Neural crest cell (in vitro differentiated cells): ENCODE results near the gene BRIP1. TPM values are rescaled to one million over a fixed set of nuclear protein-coding genes. Genes with fewer than 3 reads are reported as not detected.

Experiments used
- DNase-seq: peaks from one replicate; pipeline ENCODE4 v3.0.0; 2021; ENCODE audit warnings: low read depth, mixed read lengths, low spot score
- H3K27ac Mint-ChIP-seq: one replicate; pipeline ENCODE4 v1.8.0; 2021; ENCODE audit warnings: mild to moderate bottlenecking, mixed read lengths; ENCODE audit not compliant: unreplicated experiment
- H3K27me3 Mint-ChIP-seq: 2 replicates; pipeline ENCODE4 v1.8.0; 2021; ENCODE audit warnings: low read depth, mild to moderate bottlenecking, mixed read lengths
- H3K36me3 Mint-ChIP-seq: 2 replicates; pipeline ENCODE4 v1.8.0; 2021; ENCODE audit warnings: low read depth, mild to moderate bottlenecking, mixed read lengths
- H3K4me1 Mint-ChIP-seq: 2 replicates; pipeline ENCODE4 v1.8.0; 2021; ENCODE audit warnings: mixed read lengths
- H3K4me3 Mint-ChIP-seq: one replicate; pipeline ENCODE4 v1.8.0; 2021; ENCODE audit warnings: mild to moderate bottlenecking, mixed read lengths
- H3K9me3 Mint-ChIP-seq: 2 replicates; pipeline ENCODE4 v1.8.0; 2021; ENCODE audit warnings: mixed read lengths
- total RNA-seq: library from RNA; stranded (reverse); gene quantifications from 2 replicates; pipeline ENCODE4 v1.2.1, GENCODE V29; 2021
- TF ChIP-seq, protein P1 (sequence below): fragments of 200-600 bp; sonication (generic); conservative IDR thresholded peaks from 2 replicates; pipeline ENCODE4 v1.5.0; 2021; ENCODE audit warnings: antibody characterized with exemption, mild to moderate bottlenecking

BRIP1 gene
- total RNA-seq, 1 donor from 2014 or later: 31.4 TPM

- H3K27me3 Mint-ChIP-seq: no peaks in the 10 kb centered on the region
- no peaks in the 10 kb centered on the region for H3K4me1 Mint-ChIP-seq
- H3K27ac Mint-ChIP-seq: no peak overlapping the region
- no peaks in the 10 kb centered on the region for H3K9me3 Mint-ChIP-seq
- DNase-seq: no peak
- peaks cover 16% of the 10 kb centered on the region for H3K36me3 Mint-ChIP-seq
- H3K4me3 Mint-ChIP-seq: no peak overlapping the region
- TF ChIP-seq, protein P1, sequence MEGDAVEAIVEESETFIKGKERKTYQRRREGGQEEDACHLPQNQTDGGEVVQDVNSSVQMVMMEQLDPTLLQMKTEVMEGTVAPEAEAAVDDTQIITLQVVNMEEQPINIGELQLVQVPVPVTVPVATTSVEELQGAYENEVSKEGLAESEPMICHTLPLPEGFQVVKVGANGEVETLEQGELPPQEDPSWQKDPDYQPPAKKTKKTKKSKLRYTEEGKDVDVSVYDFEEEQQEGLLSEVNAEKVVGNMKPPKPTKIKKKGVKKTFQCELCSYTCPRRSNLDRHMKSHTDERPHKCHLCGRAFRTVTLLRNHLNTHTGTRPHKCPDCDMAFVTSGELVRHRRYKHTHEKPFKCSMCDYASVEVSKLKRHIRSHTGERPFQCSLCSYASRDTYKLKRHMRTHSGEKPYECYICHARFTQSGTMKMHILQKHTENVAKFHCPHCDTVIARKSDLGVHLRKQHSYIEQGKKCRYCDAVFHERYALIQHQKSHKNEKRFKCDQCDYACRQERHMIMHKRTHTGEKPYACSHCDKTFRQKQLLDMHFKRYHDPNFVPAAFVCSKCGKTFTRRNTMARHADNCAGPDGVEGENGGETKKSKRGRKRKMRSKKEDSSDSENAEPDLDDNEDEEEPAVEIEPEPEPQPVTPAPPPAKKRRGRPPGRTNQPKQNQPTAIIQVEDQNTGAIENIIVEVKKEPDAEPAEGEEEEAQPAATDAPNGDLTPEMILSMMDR: no peak
Measured at GRCh38 chr17:61786088-61786487, 77.2 kb downstream of the BRIP1 start.

DNA sequence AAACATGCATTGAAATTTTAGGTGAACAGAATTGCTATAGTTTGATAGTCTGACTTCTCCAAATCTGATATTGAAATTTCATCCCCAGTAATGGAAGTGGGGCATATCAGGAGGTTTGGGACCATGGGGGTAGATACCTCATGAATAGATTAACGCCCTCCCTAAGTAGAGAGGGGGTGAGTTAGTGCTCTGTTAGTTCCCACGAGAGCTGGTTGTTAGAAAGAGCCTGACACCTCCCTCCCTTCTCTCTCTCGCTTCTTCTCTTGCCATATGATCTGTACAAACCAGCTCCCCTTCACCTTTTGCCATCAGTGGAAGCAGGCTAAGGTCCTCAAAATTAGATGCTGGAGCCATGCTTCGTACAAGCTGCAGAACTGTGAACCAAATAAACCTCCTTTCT lies 78.8 kb downstream of the BRIP1 start:
- no peaks in the 10 kb centered on the region for H3K27me3 Mint-ChIP-seq
- H3K27ac Mint-ChIP-seq: no peak overlapping the region
- H3K4me1 Mint-ChIP-seq: no peaks in the 10 kb centered on the region
- H3K9me3 Mint-ChIP-seq: no peaks in the 10 kb centered on the region
- DNase-seq: no peak
- TF ChIP-seq, protein P1: no peak
- H3K4me3 Mint-ChIP-seq: no peak overlapping the region
- peaks cover 13% of the 10 kb centered on the region for H3K36me3 Mint-ChIP-seq

DNA sequence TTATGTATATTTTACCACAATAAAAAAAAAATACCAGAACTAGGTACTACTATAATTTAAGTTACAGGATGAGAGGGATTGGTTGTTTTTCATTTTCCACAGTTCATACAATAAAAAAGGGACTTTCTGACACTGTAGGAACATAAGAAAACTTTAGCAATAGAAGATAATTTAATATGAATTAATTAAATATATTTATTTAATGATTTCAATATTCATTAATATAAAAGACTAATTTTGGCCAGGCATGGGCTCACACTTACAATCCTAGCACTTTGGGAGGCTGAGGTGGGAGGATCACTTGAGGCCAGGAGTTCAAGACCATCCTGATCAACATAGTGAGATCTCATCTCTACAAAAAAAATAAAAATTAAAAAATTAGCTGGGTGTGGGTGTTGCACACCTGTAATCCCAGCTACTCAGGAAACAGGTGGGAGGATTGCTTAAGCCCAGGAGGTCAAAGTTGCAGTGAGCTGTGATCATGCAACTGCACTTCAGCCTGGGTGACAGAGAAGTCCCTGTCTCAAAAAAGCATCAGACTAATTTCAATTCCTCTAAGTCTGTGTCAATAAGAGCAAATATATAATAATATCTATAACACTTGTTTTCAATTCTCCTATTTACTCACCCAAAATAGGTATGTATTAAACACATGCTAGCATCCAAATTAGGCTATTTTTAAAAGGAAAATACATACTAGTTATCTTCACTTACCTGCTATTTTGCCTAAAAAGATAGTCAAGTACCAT lies 79.6 kb downstream of the BRIP1 start:
- no peak overlapping the region for H3K4me3 Mint-ChIP-seq
- TF ChIP-seq, protein P1: no peak
- DNase-seq: no peak
- H3K4me1 Mint-ChIP-seq: no peaks in the 10 kb centered on the region
- H3K27me3 Mint-ChIP-seq: no peaks in the 10 kb centered on the region
- H3K9me3 Mint-ChIP-seq: no peaks in the 10 kb centered on the region
- H3K36me3 Mint-ChIP-seq: peaks cover 13% of the 10 kb centered on the region
- H3K27ac Mint-ChIP-seq: no peak overlapping the region

DNA sequence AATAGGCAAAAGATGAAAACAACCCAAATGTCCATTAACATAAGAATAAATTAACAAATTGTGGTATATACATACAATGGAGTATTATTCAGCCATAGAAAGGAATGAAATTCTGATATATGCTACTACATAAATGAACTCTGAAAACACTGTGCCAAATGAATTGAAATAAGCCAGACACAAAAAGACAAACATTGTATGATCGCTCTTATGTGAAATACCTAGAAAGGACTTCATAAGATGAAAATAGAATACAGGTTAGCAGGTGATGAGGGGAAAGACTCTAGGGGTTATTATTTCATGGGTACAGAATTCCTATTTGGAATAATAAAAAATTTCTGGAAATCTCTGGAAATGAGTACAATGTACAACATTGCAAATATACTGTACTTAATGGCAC lies 80.2 kb downstream of the BRIP1 start:
- Mint-ChIP-seq H3K4me3 (no peak overlapping the region), H3K4me1 (no peaks in the 10 kb centered on the region), H3K9me3 (no peaks in the 10 kb centered on the region), H3K27me3 (no peaks in the 10 kb centered on the region), H3K36me3 (peaks cover 13% of the 10 kb centered on the region), H3K27ac (no peak overlapping the region)
- no peak for DNase-seq
- TF ChIP-seq, protein P1: no peak

- no peak overlapping the region for H3K4me3 Mint-ChIP-seq
- peaks cover 11% of the 10 kb centered on the region for H3K36me3 Mint-ChIP-seq
- H3K9me3 Mint-ChIP-seq: no peaks in the 10 kb centered on the region
- no peaks in the 10 kb centered on the region for H3K27me3 Mint-ChIP-seq
- no peaks in the 10 kb centered on the region for H3K4me1 Mint-ChIP-seq
- TF ChIP-seq, protein P1: no peak
- H3K27ac Mint-ChIP-seq: no peak overlapping the region
- no peak for DNase-seq
Measured at GRCh38 chr17:61782683-61783082, 80.6 kb downstream of the BRIP1 start.
